HG03565 (cell line): Measurements from ENCODE around the gene ZNF205.
"Not testable (repeated sequence)": the region's sequence is repeated elsewhere in the genome, so short reads cannot be mapped to it uniquely, and the experiment has no call there.

Experiments
- ATAC-seq: cut with Tn5 transposase; IDR thresholded peaks from one replicate; pipeline ENCODE4 v1.9.1; 2021; ENCODE audit warnings: mild to moderate bottlenecking, moderate library complexity; ENCODE audit not compliant: unreplicated experiment

ZNF205 gene

GRCh38 chr16:3129137-3130131 is 17.0 kb downstream of the ZNF205 start:
- ATAC-seq, result peak; percentile 58

DNA sequence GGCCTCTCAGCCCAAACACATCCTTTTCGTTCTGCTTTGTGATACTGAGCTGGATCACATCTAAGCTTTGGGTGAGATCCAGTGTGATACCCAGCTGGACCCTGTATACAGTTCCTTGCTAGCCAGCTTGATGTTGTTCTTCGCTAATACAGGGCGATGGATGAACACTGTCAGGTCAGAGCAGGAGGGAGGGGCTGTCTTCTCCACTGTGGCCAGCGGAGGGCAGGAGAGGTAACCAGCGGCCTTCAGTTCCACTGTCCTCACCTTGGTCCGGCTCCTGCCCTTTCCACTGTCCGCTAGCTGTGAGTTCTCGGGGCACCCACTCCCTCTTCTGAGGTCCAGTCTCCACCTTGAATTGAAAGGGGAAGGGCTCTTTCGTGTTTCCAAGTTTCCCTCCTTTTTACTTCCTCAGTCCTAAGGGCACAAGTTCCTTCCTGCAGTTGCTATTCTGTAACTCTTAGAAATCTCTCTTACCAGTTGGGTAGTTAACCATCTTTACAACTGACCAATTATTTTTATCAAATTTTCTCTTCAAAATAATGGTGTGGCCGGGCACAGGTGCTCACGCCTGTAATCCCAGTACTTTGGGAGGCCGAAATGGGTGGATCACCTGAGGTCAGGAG is 19.5 kb downstream of the ZNF205 start:
- no peak for ATAC-seq

DNA sequence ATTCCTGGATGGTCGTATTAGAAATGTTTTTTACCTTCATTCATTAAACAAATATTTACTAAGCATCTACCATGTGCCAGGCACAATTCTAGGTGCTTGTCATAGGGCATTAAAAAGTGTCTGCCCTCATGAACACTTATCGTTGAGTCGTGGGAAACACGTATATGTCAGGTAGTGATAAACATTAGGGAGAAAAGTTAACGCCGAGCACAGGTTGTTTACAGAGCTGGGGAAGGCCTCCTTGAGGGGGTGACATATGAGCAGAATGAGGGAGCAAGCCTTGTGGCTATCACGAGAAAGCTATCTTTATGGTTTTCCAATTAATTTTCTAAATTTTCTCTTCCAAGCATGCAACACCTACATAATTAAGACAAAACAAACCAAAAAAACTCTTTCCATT is 21.5 kb downstream of the ZNF205 start:
- ATAC-seq, result no peak

- ATAC-seq, result peak; percentile 82
Measured at GRCh38 chr16:3134338-3135125, 22.1 kb downstream of the ZNF205 start, which contains the start of gene ZNF213. Gene ZNF213, plus strand, starts transcription at chr16:3135029. Its CDS starts 2,252 bp downstream, at chr16:3137281.

GRCh38 chr16:3135126-3135715 is 22.8 kb downstream of the ZNF205 start:
- no peak for ATAC-seq

- no peak for ATAC-seq
Measured at GRCh38 chr16:3137267-3137666, 24.9 kb downstream of the ZNF205 start.

DNA sequence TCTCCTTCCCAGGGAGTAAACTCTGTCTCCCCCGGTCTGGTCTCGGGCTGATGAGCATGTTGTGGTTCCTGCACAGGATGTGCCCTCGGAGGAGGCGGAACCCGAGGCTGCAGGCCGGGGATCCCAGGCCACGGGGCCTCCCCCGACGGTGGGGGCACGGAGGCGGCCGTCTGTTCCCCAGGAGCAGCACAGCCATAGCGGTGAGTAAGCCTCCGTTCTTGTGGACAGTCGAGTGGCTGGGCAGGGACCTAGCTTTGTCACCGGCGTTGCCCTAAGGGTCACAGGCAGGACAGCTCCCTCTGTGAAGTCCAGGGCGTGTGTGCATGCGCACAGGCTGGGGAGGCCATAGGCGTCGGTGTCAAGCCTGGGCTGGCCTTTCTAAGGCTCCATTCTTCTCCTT is 26.0 kb downstream of the ZNF205 start:
- ATAC-seq, result no peak

GRCh38 chr16:3138823-3139426 is 26.5 kb downstream of the ZNF205 start:
- ATAC-seq, result no peak

DNA sequence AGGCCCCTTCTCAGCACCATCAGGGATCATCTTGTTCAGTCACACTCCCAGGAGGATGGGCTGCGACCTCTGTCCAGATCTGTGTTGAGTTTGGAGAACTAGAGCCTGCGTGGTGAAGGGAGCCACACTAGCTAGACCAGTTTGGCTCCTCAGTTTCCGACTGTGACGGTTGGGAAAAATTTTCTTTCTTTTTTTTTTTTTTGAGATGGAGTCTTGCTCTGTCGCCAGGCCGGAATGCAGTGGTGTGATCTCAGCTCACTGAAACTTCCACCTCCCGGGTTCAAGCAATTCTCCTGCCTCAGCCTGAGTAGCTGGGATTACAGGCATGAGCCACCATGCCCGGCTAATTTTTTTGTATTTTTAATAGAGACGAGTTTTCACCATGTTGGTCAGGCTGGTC is 27.2 kb downstream of the ZNF205 start:
- not testable (repeated sequence) for ATAC-seq

DNA sequence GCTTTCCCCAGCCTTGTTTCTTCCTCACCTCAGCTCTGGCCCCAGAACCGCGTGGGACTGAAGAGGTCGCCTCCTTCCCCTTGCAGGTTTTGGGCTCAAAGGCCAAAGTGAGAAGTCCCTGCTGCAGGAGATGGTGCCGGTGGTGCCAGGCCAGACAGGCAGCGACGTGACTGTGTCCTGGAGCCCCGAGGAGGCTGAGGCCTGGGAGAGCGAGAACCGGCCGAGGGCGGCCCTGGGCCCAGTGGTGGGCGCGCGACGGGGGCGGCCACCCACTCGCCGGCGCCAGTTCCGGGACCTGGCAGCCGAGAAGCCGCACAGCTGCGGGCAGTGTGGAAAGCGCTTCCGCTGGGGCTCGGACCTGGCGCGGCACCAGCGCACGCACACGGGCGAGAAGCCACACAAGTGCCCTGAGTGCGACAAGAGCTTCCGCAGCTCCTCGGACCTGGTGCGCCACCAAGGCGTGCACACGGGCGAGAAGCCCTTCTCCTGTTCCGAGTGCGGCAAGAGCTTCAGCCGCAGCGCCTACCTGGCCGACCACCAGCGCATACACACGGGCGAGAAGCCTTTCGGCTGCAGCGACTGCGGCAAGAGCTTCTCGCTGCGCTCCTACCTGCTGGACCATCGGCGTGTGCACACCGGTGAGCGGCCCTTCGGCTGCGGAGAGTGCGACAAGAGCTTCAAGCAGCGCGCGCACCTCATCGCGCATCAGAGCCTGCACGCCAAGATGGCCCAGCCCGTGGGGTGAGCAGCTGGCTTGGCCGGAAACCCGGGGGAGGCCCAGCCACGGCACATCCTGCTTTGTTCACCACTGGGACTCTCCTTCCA is 28.4 kb downstream of the ZNF205 start:
- ATAC-seq, result no peak

DNA sequence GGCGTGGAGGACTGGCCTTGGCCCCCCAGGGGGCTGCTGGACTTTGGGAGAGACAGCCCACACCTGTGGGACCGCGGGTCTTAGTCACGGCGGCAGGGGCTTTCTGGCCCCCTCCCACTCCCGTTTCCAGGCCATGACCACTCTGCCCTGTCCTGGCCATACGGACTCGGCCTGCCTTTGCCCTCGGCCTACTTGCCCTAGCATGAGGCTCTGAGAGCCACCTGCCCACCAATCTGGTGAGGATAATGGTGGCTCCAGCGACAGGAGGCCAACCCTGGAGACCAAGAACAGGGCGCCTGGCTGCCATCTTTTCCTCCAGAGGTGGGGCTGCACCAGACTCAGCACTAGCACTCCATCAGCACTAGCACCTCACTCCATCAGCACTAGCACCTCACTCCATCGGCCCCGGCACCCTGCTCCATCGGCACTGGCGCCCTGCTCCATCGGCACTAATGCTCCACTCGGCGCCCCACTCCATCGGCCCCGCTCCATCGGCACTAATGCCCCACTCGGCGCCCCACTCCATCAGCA is 29.5 kb downstream of the ZNF205 start:
- no peak for ATAC-seq

DNA sequence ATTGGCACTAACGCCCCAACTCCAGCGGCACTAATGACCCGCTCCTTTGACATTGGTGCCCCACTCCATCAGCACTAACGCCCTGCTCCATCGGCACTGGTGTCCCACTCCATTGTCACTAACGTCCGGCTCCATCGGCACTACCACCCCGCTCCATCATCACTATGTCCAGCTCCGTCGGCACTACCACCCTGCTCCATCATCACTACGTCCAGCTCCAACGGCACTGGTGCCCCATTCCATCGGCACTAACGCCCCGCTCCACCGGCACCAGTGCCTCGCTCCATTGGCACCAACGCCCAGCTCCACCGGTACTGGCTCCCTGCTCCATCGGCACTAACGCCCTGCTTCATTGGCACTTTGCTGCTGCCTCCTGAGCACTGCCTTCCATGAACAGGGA is 29.9 kb downstream of the ZNF205 start:
- ATAC-seq, result no peak

- ATAC-seq, result no peak
Measured at GRCh38 chr16:3142770-3143169, 30.4 kb downstream of the ZNF205 start.

DNA sequence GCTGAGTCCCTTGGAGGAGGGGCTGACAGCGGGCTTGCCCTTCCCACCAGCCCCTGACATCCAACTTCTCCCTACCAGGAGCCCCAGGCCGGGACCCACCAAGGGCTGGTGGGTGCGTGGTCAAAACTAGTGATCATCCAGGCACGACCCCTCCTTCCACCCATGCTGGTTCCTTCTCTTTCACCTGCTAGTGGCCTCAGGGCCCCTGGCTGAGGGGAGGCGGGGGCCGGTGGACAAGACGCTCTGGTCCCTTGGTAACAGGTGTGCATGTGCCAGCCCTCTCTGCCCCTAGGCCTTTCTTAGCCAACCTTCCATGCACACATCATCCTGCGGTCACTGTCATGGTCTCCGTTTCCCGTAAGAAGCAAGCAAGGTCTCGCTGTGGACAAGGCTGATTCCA is 30.8 kb downstream of the ZNF205 start:
- no peak for ATAC-seq

GRCh38 chr16:3143598-3144320 is 31.4 kb downstream of the ZNF205 start:
- no peak for ATAC-seq

DNA sequence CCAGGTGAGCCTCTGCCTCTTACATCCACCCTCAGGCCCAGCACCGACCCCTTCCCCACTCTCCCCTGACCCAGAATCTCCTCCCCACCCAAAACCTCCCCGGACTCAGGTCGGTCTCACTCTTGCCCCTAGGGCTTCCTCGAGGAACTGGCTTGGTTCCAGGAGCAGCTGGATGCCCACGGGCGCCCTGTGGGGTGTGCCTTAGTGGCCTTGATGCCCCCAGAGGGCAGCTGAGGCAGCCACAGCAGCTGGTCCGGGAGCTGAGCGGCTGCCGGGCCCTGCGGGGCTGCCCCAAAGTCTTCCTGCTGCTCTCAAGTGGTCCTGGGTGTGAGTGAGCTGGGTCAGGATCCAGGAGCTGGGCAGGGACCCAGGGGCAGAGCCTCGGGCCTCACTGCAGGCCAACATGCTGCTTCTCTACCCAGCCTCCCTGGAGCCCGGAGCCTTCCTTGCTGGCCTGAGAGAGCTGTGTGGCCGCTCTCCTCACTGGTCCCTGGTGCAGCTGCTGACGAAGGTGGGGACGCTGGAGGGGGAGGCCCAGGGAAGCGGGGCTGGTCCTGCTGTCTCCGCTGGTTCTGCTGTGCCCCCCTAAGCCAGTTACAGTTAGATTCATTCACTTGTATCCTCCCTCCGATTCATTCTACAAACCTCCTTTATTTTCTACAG is 32.1 kb downstream of the ZNF205 start:
- no peak for ATAC-seq

DNA sequence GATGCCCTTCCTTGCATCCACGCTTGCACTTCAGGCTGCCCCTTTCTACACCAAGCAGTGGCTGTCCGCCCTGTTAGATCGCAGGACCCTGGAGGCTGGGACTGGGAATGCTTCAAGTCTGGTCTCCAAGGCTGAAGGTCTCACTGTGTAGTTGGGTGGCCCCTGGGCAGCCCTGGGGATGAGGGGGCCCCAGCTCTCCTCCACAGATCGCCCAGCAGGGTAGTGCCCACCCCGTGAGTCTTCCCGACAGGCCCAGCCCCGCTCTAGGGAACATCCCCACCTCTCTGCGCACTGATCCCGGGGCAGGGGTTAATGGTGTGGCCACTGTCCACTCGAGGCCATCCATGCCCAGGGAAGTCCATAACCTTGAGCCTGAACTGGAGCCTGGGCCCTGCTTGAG is 32.8 kb downstream of the ZNF205 start:
- ATAC-seq, result no peak

GRCh38 chr16:3145660-3146059 is 33.3 kb downstream of the ZNF205 start:
- no peak for ATAC-seq
